ENCODE results near the gene GALR1.

The GALR1 gene

DNA sequence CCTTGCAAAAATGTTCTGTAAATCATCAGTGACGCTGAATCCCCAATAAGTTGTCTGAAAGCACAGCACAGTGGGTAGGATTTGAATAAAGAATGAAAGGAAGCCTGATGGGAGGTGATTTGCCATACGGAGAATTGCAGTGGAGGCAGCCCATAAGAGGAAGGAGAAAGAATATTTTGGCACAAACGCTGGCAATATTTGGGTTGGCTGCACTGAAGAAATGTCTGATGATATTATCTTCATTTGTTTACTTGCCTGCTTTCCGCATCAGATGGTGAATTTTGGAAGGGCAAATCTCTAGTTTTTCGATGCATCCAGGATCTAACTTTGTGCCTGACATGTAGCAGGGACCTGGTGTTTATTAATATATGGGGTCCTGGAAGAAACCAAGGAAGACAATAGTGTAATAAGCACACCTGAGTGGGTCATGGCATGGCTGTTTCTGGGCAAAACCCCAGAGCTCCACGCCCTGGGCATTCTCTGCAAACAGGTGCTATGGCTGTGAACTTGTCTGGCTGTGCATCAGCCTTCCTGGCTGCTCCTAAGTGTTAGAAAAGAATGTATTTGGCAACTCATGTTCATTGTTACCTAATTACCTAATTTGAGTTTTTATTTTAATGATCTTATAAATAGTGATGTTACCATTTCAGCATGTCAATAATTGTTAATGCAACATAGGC lies 5.9 kb downstream of the GALR1 start:
- TF ChIP-seq, protein P1, sequence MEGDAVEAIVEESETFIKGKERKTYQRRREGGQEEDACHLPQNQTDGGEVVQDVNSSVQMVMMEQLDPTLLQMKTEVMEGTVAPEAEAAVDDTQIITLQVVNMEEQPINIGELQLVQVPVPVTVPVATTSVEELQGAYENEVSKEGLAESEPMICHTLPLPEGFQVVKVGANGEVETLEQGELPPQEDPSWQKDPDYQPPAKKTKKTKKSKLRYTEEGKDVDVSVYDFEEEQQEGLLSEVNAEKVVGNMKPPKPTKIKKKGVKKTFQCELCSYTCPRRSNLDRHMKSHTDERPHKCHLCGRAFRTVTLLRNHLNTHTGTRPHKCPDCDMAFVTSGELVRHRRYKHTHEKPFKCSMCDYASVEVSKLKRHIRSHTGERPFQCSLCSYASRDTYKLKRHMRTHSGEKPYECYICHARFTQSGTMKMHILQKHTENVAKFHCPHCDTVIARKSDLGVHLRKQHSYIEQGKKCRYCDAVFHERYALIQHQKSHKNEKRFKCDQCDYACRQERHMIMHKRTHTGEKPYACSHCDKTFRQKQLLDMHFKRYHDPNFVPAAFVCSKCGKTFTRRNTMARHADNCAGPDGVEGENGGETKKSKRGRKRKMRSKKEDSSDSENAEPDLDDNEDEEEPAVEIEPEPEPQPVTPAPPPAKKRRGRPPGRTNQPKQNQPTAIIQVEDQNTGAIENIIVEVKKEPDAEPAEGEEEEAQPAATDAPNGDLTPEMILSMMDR (IDR thresholded peaks at IDR 0.05; ENCODE audit: low read depth, low read length) = no peak
- TF ChIP-seq EZH2phosphoT487 (IDR thresholded peaks at IDR 0.05; ENCODE audit: low read depth) = no peak
- no peak overlapping the region for H3K27ac ChIP-seq (ENCODE audit: low read length)
- no peaks in the 10 kb centered on the region for H3K4me1 ChIP-seq (ENCODE audit: low read length)
- no peaks in the 10 kb centered on the region for H3K36me3 ChIP-seq (replicated peaks; ENCODE audit: low read depth, low read length)
- H3K9ac ChIP-seq (ENCODE audit: low read length) = no peak overlapping the region
- no peaks in the 10 kb centered on the region; the same call in 1 of the 2 replicates for H3K9me3 ChIP-seq (ENCODE audit: insufficient read depth, low read length)
- no peaks in the 10 kb centered on the region for H4K20me1 ChIP-seq (ENCODE audit: insufficient read depth, low read length)
- H3K79me2 ChIP-seq (ENCODE audit: low read length) = no peaks in the 10 kb centered on the region
- 0 out of 2 replicates have a peak, but pooled peaks cover 6% of the 10 kb centered on the region for H3K27me3 ChIP-seq (ENCODE audit: low read depth, low read length)
- H3K4me3 ChIP-seq (ENCODE audit: low read length) = no peak overlapping the region
- no peak overlapping the region for H2AFZ ChIP-seq (ENCODE audit: low read depth, low read length)
- no peak overlapping the region for H3K4me2 ChIP-seq (ENCODE audit: low read length)

DNA sequence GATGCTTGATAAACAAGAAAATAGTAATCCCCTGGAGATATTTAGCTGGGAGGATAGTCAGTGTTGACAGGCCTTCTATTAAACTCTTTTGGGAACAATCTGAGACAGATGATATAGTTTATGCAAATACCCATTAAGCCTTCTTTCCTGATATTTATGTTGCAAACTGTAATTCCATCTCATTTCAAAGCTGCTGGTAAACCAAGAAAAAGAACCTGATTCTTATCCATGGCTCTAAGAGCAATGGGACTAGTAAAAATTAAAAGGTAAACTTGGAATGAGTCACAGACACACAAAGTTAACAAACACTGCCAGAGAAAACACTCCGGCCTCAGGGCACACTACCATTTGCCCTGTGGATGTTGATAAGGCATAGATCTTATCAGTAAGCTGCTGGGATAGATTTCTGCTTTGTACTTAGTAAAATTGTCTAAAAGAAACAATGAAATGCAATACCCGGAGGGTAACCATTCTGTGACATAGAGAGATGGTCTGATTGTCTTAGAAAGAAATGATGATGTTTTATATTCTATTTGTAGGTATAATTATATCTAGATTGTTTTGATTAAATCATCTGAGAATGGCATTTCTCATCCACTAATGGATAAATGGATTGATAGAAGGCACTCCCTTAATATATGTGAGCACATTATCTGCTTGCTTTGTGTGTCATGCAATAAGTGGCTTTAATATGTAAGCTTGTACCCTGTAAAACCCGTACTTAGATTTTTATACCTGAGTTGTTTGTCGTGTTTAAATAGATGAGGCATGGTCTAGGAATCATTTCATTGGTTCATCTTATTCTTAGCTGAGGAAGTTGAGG lies 13.2 kb downstream of the GALR1 start:
- Histone ChIP-seq H3K79me2 (ENCODE audit: low read length) (no peaks in the 10 kb centered on the region), H2AFZ (ENCODE audit: low read depth, low read length) (no peak overlapping the region), H3K4me1 (ENCODE audit: low read length) (no peaks in the 10 kb centered on the region), H3K4me2 (ENCODE audit: low read length) (no peak overlapping the region), H3K9me3 (ENCODE audit: insufficient read depth, low read length) (peaks cover 9% of the 10 kb centered on the region; the same call in 1 of the 2 replicates), H3K36me3 (replicated peaks; ENCODE audit: low read depth, low read length) (no peaks in the 10 kb centered on the region), H3K27me3 (ENCODE audit: low read depth, low read length) (peaks cover 18% of the 10 kb centered on the region; the same call in 1 of the 2 replicates), H3K27ac (ENCODE audit: low read length) (no peak overlapping the region), H3K4me3 (ENCODE audit: low read length) (no peak overlapping the region), H3K9ac (ENCODE audit: low read length) (no peak overlapping the region), H4K20me1 (ENCODE audit: insufficient read depth, low read length) (no peaks in the 10 kb centered on the region)
- TF ChIP-seq, protein P1 (IDR thresholded peaks at IDR 0.05; ENCODE audit: low read depth, low read length) = no peak
- TF ChIP-seq EZH2phosphoT487 (IDR thresholded peaks at IDR 0.05; ENCODE audit: low read depth) = no peak

DNA sequence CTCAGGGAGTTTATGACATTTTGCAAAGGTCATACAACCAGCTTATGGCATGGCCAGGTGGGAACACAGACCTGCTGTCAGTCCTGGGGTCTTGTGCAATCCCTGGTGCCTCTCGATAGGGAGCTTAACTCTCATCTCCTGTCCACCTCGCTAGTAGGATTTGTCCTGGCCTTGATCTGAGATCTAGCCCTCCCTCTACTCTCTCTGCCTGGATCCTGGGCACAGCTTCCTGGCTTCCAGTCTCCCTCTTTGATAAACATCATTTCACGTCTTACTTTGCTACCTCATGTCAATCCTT lies 13.8 kb downstream of the GALR1 start:
- no peaks in the 10 kb centered on the region for H3K4me1 ChIP-seq (ENCODE audit: low read length)
- no peak overlapping the region for H3K27ac ChIP-seq (ENCODE audit: low read length)
- peaks cover 9% of the 10 kb centered on the region; the same call in 1 of the 2 replicates for H3K9me3 ChIP-seq (ENCODE audit: insufficient read depth, low read length)
- no peak overlapping the region for H3K4me2 ChIP-seq (ENCODE audit: low read length)
- peaks cover 18% of the 10 kb centered on the region; the same call in 1 of the 2 replicates for H3K27me3 ChIP-seq (ENCODE audit: low read depth, low read length)
- no peak for TF ChIP-seq EZH2phosphoT487 (IDR thresholded peaks at IDR 0.05; ENCODE audit: low read depth)
- TF ChIP-seq, protein P1 (IDR thresholded peaks at IDR 0.05; ENCODE audit: low read depth, low read length) = no peak
- H4K20me1 ChIP-seq (ENCODE audit: insufficient read depth, low read length) = no peaks in the 10 kb centered on the region
- no peak overlapping the region for H3K9ac ChIP-seq (ENCODE audit: low read length)
- no peak overlapping the region for H2AFZ ChIP-seq (ENCODE audit: low read depth, low read length)
- H3K79me2 ChIP-seq (ENCODE audit: low read length) = no peaks in the 10 kb centered on the region
- no peaks in the 10 kb centered on the region for H3K36me3 ChIP-seq (replicated peaks; ENCODE audit: low read depth, low read length)
- H3K4me3 ChIP-seq (ENCODE audit: low read length) = no peak overlapping the region

DNA sequence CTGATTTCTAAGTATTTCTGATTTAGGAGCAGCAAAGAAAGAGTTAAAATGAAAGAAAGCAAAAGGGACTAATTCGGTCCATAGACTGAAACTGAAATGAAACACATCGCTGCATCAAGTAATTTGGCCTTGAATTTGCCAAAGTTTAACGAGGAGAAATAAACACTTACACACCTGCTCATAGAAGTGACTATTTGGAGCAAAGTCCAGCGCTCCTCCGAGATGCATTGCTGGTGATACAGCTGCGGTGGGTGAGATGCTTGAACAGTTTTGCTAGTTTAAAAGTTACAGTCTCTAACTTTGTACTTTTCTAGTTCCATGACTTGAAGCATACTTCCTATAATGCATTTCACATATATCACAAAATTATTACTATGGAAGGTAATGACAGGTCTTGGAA lies 18.3 kb downstream of the GALR1 start:
- no peak overlapping the region for H3K27ac ChIP-seq (ENCODE audit: low read length)
- no peaks in the 10 kb centered on the region for H4K20me1 ChIP-seq (ENCODE audit: insufficient read depth, low read length)
- H3K4me1 ChIP-seq (ENCODE audit: low read length) = no peaks in the 10 kb centered on the region
- no peaks in the 10 kb centered on the region for H3K36me3 ChIP-seq (replicated peaks; ENCODE audit: low read depth, low read length)
- H3K4me2 ChIP-seq (ENCODE audit: low read length) = no peak overlapping the region
- H3K9ac ChIP-seq (ENCODE audit: low read length) = no peak overlapping the region
- H3K27me3 ChIP-seq (ENCODE audit: low read depth, low read length) = peaks cover 13% of the 10 kb centered on the region; the same call in 1 of the 2 replicates
- H3K79me2 ChIP-seq (ENCODE audit: low read length) = no peaks in the 10 kb centered on the region
- no peak overlapping the region for H2AFZ ChIP-seq (ENCODE audit: low read depth, low read length)
- H3K9me3 ChIP-seq (ENCODE audit: insufficient read depth, low read length) = peaks cover 9% of the 10 kb centered on the region; the same call in 1 of the 2 replicates
- H3K4me3 ChIP-seq (ENCODE audit: low read length) = no peak overlapping the region
- no peak for TF ChIP-seq EZH2phosphoT487 (IDR thresholded peaks at IDR 0.05; ENCODE audit: low read depth)
- TF ChIP-seq, protein P1 (IDR thresholded peaks at IDR 0.05; ENCODE audit: low read depth, low read length) = no peak

All from OCI-LY3 (cell line).